Measurements from ENCODE around the gene FGFR1OP2. TPM values are rescaled to one million over a fixed set of nuclear protein-coding genes. Genes with fewer than 3 reads are reported as not detected.

FGFR1OP2 gene
- total RNA-seq, 2 donors from 2014 or later = 52.4 to 52.7 TPM

- H3K36me3 Mint-ChIP-seq = peaks cover 24 to 25% of the 10 kb centered on the region in 2 donors
- peaks cover 0 to 9% of the 10 kb centered on the region in 2 donors for H3K9me3 Mint-ChIP-seq
- ATAC-seq = no peak
- DNase-seq (ENCODE audit: low spot score in 2 of 2) = no peak
- H3K27ac Mint-ChIP-seq = no peak overlapping the region
Measured at GRCh38 chr12:26982866-26983265, 44.6 kb downstream of the FGFR1OP2 start.

DNA sequence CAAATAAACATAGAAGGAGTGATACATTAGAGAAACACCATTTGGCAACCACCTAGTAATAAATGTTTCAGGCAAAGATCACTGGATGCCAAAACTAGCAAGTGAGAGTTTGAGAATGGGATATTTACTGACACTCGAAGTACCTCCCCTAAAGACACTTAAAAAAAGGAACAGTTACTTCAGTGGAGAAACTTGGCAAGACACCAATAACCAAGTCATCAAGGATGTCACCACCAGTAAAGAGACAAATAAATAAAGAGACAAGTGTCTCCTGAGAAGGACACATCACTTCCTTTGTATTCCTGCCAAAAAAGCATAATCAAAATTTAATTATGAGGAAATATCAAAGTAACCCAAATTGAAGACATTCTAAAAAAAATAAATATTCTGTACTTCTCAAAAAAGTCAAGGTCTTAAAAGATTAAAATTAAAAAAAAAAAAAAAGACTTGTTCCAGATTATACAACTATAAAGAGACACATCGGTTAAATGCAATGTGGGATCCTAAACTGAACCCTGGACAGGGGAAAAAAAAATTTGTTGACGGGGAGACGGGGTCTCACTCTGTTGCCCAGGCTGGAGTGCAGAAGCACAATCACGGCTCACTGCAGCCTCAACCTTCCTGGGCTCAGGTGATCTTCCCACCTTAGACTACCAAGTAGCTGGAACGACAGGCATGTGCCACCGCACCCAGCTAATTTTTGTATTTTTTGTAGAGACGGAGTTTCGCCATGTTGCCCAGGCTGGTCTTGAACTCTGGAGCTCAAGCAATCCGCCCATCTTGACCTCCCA, 49.6 kb downstream of the FGFR1OP2 start:
- peaks cover 0 to 9% of the 10 kb centered on the region in 2 donors for H3K9me3 Mint-ChIP-seq
- peaks cover 18% of the 10 kb centered on the region in 2 donors for H3K36me3 Mint-ChIP-seq

DNA sequence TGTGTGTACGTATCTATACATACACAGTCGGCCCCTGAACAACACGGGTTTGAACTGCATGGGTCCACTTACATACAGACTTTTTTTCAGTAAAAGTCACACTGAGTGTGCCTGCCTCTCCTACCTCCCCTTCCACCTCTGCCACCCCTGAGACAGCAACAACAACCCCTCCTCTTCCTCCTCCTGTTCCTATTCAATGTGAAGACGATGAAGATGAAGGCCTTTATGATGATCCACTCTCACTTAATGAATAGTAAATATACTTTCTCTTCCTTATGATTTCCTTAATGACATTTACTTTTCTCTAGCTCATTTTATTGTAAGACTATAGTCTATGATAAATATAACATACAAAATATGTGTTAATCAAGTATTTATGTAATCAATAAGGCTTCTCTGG, 50.4 kb downstream of the FGFR1OP2 start:
- Mint-ChIP-seq H3K27ac (no peak overlapping the region), H3K36me3 (peaks cover 18% of the 10 kb centered on the region in 2 donors), H3K9me3 (peaks cover 0 to 9% of the 10 kb centered on the region in 2 donors)
- no peak for DNase-seq (ENCODE audit: low spot score in 2 of 2)
- ATAC-seq = no peak

More for the DNA sequence above, 49.6 kb downstream of the FGFR1OP2 start:
- no peak overlapping the region for H3K27ac Mint-ChIP-seq
- ATAC-seq = no peak
- DNase-seq (ENCODE audit: low spot score in 2 of 2) = no peak

- no peak for DNase-seq (ENCODE audit: low spot score in 2 of 2)
- H3K36me3 Mint-ChIP-seq = peaks cover 18 to 21% of the 10 kb centered on the region in 2 donors
- ATAC-seq = no peak
- peaks cover 0 to 9% of the 10 kb centered on the region in 2 donors for H3K9me3 Mint-ChIP-seq
- H3K27ac Mint-ChIP-seq = no peak overlapping the region
Measured at GRCh38 chr12:26989873-26990272, 51.6 kb downstream of the FGFR1OP2 start.

- DNase-seq (ENCODE audit: low spot score in 2 of 2) (no peak), ATAC-seq (no peak)
- Mint-ChIP-seq H3K9me3 (no peaks in the 10 kb centered on the region), H3K27ac (no peak overlapping the region), H3K36me3 (peaks cover 7 to 18% of the 10 kb centered on the region in 2 donors)
Measured at GRCh38 chr12:26991826-26992225, 53.6 kb downstream of the FGFR1OP2 start.

DNA sequence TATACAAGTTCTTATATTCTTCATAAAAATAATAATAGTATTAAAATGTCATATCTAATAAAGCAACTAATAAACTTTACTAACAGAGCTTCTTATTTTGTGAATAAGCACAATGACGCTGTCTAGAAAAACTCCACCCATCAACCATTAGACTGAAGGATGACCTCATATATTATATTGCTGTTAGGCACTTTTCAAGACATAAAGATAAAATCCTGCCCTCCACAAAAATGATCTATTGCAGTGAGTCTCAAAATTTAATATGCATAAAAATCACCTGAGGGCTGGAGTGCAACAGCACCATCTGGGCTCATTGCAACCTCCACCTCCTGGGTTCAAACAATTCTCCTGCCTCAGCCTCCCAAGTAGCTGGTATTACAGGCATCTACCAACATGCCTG, 55.8 kb downstream of the FGFR1OP2 start:
- no peaks in the 10 kb centered on the region for H3K9me3 Mint-ChIP-seq
- DNase-seq (ENCODE audit: low spot score in 2 of 2) (no peak), ATAC-seq (no peak)
- H3K27ac Mint-ChIP-seq = no peak overlapping the region
- peaks cover 0 to 19% of the 10 kb centered on the region in 2 donors for H3K36me3 Mint-ChIP-seq

DNA sequence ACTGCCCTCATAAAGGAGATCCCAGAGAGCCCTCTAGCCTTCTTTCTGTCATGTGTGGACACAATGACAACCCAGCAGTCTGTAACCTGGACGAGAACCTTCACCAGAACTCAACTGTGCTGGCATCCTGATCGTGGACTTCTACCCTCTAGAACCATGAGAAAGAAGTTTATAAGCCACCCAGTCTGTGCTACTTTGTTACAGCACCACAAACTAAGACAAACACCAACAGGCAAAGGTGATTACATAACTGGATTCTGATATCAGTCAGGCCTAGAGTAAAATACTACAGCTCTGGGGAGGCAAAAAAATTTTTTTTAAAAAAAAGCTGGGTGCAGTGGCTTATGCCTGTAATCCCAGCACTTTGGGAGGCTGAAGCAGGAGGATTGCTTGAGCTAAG, 57.4 kb downstream of the FGFR1OP2 start:
- no peak for DNase-seq (ENCODE audit: low spot score in 2 of 2)
- no peak for ATAC-seq
- Mint-ChIP-seq H3K9me3 (no peaks in the 10 kb centered on the region), H3K36me3 (peaks cover 0 to 19% of the 10 kb centered on the region in 2 donors), H3K27ac (no peak overlapping the region)

GRCh38 chr12:26997003-26997402, 58.7 kb downstream of the FGFR1OP2 start:
- no peak for ATAC-seq
- Mint-ChIP-seq H3K27ac (no peak overlapping the region), H3K36me3 (peaks cover 0 to 19% of the 10 kb centered on the region in 2 donors), H3K9me3 (no peaks in the 10 kb centered on the region)
- DNase-seq (ENCODE audit: low spot score in 2 of 2) = no peak

DNA sequence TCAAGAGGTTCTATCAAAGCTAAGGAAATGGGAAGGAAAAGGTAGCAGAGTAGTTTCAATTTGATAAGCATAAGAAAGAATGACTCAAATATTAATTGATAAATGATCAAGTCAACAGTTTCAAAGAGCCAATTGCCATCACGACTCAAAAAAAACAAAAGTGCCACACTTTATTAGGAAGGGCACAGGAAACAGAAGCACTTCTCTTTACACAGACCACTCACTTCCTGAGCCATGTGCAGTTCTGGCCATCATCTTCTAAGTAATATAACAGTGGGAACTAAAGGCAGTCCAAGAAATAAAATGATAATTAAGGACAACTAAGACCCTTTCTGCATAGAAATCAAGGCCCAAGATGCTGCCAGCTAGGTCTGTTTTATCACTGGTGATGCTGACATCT, 62.7 kb downstream of the FGFR1OP2 start:
- no peak overlapping the region for H3K27ac Mint-ChIP-seq
- no peak for DNase-seq (ENCODE audit: low spot score in 2 of 2)
- H3K9me3 Mint-ChIP-seq = no peaks in the 10 kb centered on the region

GRCh38 chr12:27001663-27002062, 63.4 kb downstream of the FGFR1OP2 start:
- Mint-ChIP-seq H3K27ac (no peak overlapping the region), H3K36me3 (peaks cover 0 to 9% of the 10 kb centered on the region in 2 donors), H3K9me3 (no peaks in the 10 kb centered on the region)
- no peak for DNase-seq (ENCODE audit: low spot score in 2 of 2)
- ATAC-seq = no peak

More for the DNA sequence above, 62.7 kb downstream of the FGFR1OP2 start:
- no peak for ATAC-seq
- peaks cover 0 to 9% of the 10 kb centered on the region in 2 donors for H3K36me3 Mint-ChIP-seq

DNA sequence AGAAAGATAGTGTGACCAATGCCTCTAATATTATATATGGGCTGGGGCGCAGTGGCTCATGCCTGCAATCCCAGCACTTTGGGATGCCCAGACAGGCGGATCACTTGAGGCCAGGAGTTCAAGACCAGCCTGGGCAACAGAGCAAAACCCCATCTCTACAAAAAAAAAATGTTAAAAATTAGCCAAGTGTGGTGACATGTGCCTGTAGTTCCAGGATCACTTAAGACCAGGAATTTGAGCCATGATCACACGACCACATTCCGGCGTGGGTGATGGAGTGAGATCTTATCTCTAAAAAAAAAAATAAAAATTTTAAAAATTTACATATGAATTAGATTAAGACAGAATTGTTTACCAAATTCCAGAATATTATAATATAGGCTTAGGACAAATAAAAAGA, 63.9 kb downstream of the FGFR1OP2 start:
- Mint-ChIP-seq H3K36me3 (peaks cover 0 to 9% of the 10 kb centered on the region in 2 donors), H3K9me3 (no peaks in the 10 kb centered on the region), H3K27ac (no peak overlapping the region)
- DNase-seq (ENCODE audit: low spot score in 2 of 2) (no peak), ATAC-seq (no peak)

GRCh38 chr12:27003421-27004381, 65.4 kb downstream of the FGFR1OP2 start:
- H3K36me3 Mint-ChIP-seq = peaks cover 0 to 2% of the 10 kb centered on the region in 2 donors
- ATAC-seq = no peak

GRCh38 chr12:27005495-27005894, 67.2 kb downstream of the FGFR1OP2 start:
- Mint-ChIP-seq H3K9me3 (no peaks in the 10 kb centered on the region), H3K36me3 (no peaks in the 10 kb centered on the region), H3K27ac (no peak overlapping the region)
- ATAC-seq (no peak), DNase-seq (ENCODE audit: low spot score in 2 of 2) (no peak)

More at GRCh38 chr12:27003421-27004381, 65.4 kb downstream of the FGFR1OP2 start:
- Mint-ChIP-seq H3K27ac (no peak overlapping the region), H3K9me3 (no peaks in the 10 kb centered on the region)
- no peak for DNase-seq (ENCODE audit: low spot score in 2 of 2)

DNA sequence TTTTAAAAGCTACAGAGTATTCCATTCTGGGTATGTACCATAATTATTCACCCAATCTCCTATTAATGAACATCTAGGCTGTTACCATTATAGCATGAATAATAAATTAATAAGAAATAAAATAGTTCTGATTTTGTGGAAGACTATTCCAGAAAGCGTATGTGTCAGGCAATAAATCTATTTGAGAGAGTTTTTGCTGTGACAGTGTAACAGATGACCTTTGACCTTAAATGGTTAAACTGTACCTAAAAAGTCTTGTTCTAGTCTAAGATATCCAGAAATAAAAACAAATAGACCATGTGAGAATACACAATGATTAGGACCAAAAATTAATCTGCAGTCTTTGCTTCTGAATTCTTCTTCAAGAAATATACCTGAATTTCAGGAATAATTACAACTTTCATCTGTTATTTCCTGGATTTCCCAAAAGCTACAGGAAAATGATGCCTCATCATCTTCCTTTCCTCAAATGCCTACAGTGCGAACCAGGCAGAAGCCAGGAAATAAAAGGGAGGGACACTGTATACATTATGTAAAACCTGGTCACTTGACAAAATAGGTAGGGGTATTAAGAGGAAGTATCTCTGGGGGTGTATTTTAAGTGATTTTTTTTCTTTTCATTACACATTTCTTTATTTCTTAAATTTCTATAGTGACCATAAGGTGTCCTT, 68.7 kb downstream of the FGFR1OP2 start:
- Mint-ChIP-seq H3K27ac (no peak overlapping the region), H3K9me3 (no peaks in the 10 kb centered on the region), H3K36me3 (peaks cover 0 to 7% of the 10 kb centered on the region in 2 donors)
- ATAC-seq = no peak
- DNase-seq (ENCODE audit: low spot score in 2 of 2) = no peak

DNA sequence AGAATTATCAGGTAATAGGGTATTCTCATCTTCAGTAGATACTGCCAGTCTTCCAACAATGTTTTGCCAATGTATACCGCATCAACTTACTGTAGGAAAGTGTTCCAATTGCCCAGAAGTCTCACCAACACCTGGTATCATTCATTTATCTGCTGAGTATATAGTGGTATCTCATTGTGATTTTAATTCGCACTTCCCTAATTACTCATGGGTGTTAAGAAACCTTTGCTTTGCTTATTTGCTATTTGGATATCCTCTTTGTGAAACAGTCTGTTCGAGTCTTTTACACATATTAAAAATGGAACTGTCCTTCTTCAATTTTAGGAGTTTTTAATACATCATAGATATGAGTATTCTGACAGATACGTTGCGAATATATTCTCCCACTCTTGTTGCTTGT, 69.8 kb downstream of the FGFR1OP2 start:
- ATAC-seq (no peak), DNase-seq (ENCODE audit: low spot score in 2 of 2) (no peak)
- H3K9me3 Mint-ChIP-seq = no peaks in the 10 kb centered on the region
- H3K36me3 Mint-ChIP-seq = peaks cover 0 to 9% of the 10 kb centered on the region in 2 donors
- H3K27ac Mint-ChIP-seq = no peak overlapping the region

GRCh38 chr12:27009881-27010301, 71.6 kb downstream of the FGFR1OP2 start:
- Mint-ChIP-seq H3K9me3 (no peaks in the 10 kb centered on the region), H3K36me3 (peaks cover 0 to 16% of the 10 kb centered on the region in 2 donors), H3K27ac (no peak overlapping the region)
- no peak for ATAC-seq
- DNase-seq (ENCODE audit: low spot score in 2 of 2) = no peak
